DMS153 (cell line): Measurements from ENCODE around the gene PTPN3.

Experiments
- DNase-seq: peaks from one replicate; lab custom pipeline; 2025; lab: John Stamatoyannopoulos, UW

PTPN3 gene

DNA sequence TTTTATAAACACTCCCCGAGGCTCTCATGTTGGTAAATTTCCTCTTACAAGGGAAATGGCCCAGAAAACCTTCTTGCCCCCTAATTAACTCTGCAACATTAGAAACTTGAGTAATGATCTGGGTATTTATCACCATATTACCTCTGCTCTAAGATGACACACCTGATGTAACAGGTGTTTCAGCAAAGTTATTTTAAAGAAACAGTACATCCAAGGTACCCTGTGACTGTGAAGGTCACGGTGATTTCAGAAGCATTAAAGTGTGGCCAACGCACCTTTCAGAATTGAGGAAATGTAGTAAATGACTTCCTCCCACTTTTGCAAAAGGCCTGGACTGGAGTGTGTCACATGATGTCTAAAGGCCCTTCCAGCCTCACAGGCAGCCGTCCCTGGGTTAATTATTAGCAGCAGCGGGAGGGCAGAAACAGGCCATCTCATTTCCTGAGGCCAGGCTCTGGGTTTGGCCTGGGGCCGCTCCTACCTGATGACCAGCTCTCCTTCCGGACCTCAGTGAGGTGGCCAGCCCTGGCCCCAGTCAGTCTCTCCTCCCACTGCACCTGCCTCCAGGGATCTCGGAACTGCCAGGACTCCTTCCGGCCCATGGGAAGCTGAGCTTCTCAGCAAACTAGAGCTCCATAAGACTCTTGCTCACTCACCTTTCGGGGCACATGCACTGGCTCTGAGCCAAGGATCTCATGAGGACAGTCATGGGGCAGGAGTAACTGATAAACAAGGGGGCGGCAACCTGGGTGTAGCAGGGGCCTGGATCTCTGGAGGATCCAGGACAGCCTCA, 20.7 kb downstream of the PTPN3 start:
- DNase-seq, result peak; percentile 26

DNA sequence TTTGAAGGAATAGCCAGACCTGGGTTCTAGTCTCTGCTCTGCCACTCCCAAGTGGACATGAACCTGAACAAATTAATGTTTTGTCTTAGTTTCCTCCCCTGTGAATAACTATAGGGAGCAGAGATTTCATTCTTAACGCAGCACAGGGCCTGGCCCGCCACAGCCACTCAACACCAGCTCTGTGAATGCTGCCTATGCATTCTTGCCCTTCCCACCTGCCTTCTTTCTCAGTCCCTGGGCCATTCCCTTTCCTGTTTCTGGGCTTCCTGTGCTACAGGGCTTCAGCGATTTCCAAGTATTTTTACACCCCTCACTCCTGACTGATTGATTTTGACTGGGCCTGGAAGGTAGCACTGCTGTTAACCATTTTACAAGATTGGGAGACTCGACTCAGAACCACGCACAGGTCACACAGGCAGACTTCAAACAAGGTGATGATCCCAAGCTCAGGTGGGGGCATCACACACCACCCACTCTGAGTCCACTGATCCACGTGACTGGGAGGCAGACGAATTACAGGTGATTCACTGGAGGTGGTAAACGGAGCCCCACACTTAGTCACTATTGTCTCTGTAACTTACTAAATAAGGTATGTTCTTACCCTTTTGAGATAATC, 21.4 kb downstream of the PTPN3 start:
- DNase-seq, result no peak

- no peak for DNase-seq
Observed at GRCh38 chr9:109475526-109475925, 22.6 kb downstream of the PTPN3 start.

- no peak for DNase-seq
Observed at GRCh38 chr9:109474944-109475343, 23.2 kb downstream of the PTPN3 start.

GRCh38 chr9:109474170-109474569, 23.9 kb downstream of the PTPN3 start:
- no peak for DNase-seq

- DNase-seq, result no peak
Observed at GRCh38 chr9:109473329-109473728, 24.8 kb downstream of the PTPN3 start.

DNA sequence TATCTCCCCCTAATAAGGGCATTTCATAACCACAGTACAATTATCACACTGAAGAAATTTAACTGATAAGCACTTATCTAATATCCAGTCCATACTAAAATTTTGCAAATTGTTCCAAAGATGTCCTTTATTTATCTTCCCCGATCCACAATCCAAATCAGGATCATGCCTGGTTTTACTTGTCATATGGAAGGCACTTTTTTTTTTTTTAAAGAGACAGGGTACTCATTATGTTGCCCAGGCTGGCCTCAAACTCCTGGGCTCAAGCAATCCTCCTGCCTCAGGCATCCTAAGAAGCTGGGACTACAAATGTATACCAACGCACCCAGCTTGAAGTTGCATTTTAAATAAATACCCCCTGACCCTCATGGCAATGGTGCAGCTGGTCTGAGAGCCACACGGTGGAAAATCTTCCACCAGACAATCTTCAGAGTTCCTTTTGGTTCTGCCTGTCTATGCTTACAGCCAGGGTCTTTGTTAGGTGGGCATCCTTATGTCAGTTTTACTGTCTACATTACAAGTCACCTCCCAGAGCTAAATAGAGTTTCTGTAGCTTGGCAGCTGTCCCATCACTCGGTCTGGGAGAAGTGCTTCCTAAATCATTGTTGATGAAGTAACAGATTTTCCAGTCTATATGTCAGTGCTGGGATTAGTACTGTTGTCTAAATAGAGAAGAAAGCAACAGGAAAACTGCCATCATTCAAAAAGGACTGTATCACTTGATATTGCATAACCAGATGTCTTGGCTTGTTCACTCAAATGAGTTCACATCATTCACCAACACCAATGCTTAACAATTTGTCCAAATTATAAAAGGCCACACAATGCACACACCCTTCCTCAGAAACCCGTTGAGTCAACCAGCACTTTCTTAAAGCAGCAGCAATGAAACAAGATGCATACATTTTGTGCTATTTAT, 26.4 kb downstream of the PTPN3 start:
- DNase-seq, result no peak

DNA sequence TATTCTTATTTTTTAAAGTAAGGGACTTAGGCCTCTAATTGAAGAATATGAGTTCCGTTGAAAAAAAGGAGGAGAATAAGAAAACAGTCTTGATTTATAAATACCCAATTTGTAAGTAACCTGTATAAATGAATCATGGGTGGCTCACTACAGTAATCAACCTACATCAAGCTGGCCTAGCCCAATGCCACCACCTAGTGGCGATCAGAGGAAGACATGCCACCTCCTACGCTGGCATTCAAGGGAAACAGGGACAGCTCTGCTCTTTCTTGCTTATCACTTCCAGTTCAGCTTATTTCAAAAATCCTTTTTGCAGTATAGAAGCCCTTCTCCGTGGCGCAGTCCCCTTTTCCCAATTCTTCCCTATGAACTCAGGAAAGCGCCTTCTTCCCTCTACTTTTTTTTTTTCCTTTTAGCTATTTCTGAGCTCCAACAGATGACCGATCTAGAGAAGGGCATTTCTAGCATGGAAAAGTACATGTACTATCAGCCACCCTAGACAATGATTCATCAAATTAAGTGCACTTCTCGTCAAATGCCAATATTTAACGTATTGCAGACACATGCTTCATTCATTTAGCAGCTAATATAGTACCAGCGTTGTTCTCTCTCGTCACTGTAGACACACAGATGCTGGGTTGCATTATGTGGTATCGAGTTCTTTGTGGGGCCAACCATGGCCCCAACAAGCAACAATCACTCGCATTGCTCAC, 28.3 kb downstream of the PTPN3 start:
- DNase-seq, result no peak

DNA sequence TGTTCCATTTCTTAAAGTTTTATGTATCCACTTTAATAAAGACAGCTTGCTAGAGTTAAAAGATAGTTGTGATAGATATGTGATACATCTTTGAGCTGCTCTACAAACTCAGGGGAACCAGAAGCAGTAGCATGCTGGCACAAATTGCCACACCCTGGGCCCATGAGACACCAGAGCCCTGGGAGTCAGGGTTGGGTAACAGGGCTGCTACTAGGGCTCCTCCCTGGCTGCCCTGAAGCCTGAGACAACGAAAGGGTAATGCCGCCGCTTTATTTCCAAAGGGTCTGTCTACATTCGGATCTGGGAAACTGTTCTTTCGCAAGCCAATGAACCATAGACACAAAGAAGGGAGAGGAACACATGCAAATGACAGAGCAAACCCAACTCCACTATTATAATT, 29.2 kb downstream of the PTPN3 start:
- DNase-seq, result no peak

- DNase-seq, result peak; percentile 65
Observed at GRCh38 chr9:109467936-109468335, 30.2 kb downstream of the PTPN3 start.

- no peak for DNase-seq
Observed at GRCh38 chr9:109466623-109467590, 31.2 kb downstream of the PTPN3 start.

DNA sequence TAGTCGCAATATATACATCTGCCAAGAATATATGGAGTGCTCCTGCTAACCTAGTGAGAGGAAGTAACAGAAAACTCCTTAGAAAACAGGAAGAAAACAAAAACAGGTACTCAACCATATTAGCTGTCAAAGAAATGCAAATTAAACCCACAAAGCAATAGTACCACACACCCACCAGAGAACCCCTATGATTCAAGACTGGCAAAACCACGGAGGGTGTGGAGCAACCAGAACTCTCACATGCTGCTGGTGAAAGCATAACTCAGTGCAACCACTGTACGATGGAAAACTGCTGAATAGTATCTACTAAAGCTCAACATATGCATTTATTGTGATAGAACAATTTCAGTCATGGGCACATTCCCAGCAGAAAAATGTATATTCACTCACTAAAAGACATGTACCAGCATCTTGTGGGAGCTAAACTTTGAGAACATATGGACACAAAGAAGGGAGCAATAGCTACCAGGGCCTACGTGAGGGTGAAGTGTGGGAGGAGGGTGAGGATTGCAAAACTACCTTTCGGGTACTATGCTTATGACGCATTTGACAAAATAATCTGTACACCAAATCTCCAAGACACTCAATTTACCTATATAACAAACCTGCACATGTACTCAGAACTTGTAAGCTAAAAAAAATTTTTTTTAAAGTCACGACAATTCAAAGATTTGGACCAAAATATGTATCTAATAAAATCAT, 34.0 kb downstream of the PTPN3 start:
- DNase-seq, result no peak

- DNase-seq, result no peak
Observed at GRCh38 chr9:109460576-109460975, 37.5 kb downstream of the PTPN3 start.

- DNase-seq, result no peak
Observed at GRCh38 chr9:109459423-109459822, 38.7 kb downstream of the PTPN3 start.

- no peak for DNase-seq
Observed at GRCh38 chr9:109458453-109459211, 39.5 kb downstream of the PTPN3 start.

- no peak for DNase-seq
Observed at GRCh38 chr9:109456811-109457210, 41.3 kb downstream of the PTPN3 start.

DNA sequence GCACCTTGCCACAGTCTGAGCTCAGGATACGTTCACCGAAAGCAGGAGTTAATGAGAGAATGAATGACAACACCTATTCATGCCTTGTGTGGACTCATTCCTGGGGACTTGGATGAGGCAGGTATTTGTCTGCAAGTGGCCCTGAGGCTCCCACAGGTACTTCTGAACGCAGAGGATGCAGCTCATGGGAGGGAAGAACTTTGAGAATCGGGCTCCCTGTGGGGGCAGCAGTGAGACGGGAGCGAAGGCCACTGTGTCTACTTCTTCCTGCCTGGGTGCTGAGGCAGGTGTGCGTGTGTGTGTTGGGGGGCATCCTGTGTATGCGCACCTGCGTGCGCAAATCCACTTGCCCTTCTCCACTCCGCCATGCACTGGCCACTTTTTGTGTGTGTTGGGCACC, 42.2 kb downstream of the PTPN3 start:
- DNase-seq, result no peak

GRCh38 chr9:109455391-109455790, 42.7 kb downstream of the PTPN3 start:
- DNase-seq, result no peak

DNA sequence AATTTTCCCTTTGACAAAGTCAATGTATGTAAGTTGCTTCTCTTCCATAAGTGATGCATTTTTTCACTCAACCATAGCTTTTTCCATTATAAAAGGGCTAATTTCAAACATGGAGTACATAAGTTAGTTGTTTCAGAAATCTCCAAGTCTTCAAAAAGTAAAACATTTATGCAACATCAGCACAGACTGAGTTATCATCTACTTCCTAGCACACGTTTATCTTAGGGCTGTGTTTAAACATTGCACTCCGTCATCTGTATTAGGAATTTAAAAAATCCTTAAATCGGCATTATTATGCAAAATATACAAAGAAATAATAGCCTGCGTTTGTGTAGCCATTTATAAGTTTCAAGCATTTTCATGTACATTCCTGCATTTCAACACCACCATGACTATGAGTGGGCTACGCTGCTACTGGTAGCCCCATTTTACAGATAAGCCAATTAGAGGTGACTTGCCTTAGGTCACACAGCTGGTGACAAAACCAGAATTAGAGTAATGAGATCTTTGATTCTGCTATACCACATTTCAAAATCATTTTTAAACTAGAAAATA, 43.4 kb downstream of the PTPN3 start:
- DNase-seq, result no peak
